ENCODE results near the gene RAB12.

- TF ChIP-seq FOXP2 (optimal IDR thresholded peaks at IDR 0.05; ENCODE audit: borderline replicate concordance, extremely low read depth, extremely low read length, insufficient read depth): no peak
- no peak for TF ChIP-seq POLR2AphosphoS5 (IDR thresholded peaks at IDR 0.05; ENCODE audit: low read depth, low read length)
- TF ChIP-seq TAF1 (IDR thresholded peaks at IDR 0.05; ENCODE audit: borderline replicate concordance, insufficient read depth, low read length): no peak
Measured at GRCh38 chr18:8614875-8615274, 5.6 kb downstream of the RAB12 start.

Measured in PFSK-1 (cell line).